GM12892 (cell line): ENCODE results near the gene RASSF1.

Experiments used
- POLR2A ChIP-seq: IDR thresholded peaks from 2 replicates; pipeline ENCODE4 v1.6.1; 2011; ENCODE audit warnings: low read depth, low read length, control low read depth
- POLR2AphosphoS5 ChIP-seq: IDR thresholded peaks from 2 replicates; pipeline ENCODE4 v1.6.1; 2011; ENCODE audit warnings: low read depth, low read length, control low read depth
- TAF1 ChIP-seq: IDR thresholded peaks from 2 replicates; pipeline ENCODE4 v1.6.1; 2011; ENCODE audit warnings: low read depth, mild to moderate bottlenecking, control low read depth, low read length, borderline replicate concordance

DNA sequence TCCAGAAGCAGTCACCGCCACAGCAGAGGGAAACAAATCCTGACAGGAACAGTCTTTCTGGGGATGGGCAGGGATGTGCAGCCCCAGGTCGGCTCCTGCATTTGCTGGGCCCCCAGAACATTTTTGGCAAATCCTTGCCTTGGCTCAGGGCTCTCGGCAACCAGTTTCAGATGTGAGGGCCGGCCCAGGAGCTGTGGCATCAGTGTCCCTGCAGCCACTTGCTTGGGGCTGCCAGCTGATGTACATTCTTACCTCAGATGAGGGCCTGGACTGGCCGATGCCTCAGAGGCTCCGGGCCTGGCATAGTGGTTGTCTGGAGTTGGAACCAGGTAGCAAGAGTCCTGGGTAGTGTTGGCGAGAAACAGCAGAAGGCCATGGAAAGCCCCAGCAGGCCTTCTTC lies 14.2 kb upstream of the RASSF1 start:
- TF ChIP-seq POLR2A (0 out of 2 replicates have a peak, but pooled peaks have one; percentile 4), TAF1 (no peak), POLR2AphosphoS5 (no peak)
